HG03159 (cell line): ENCODE measurements around the gene DACH1.
"Not testable (repeated sequence)": the region's sequence is repeated elsewhere in the genome, so short reads cannot be mapped to it uniquely, and the experiment has no call there.

ENCODE experiments used
- ATAC-seq: cut with Tn5 transposase; IDR thresholded peaks from one replicate; pipeline ENCODE4 v1.9.1; 2021; ENCODE audit warnings: mild to moderate bottlenecking, moderate library complexity; ENCODE audit not compliant: unreplicated experiment

The DACH1 gene

GRCh38 chr13:71867131-71867814 lies at the start of gene DACH1:
Gene DACH1 (minus strand): TSS chr13:71867204.
- ATAC-seq: peak; percentile 40

- no peak for ATAC-seq
These were observed 46.7 kb upstream of the DACH1 start for GRCh38 chr13:71913717-71914116.

GRCh38 chr13:71912524-71912923 lies 45.5 kb upstream of the DACH1 start:
- no peak for ATAC-seq

GRCh38 chr13:71906448-71906847 lies 39.4 kb upstream of the DACH1 start:
- no peak for ATAC-seq

- no peak for ATAC-seq
These were observed 35.7 kb upstream of the DACH1 start for GRCh38 chr13:71902676-71903075.

- not testable (repeated sequence) for ATAC-seq
These were observed 26.5 kb upstream of the DACH1 start for GRCh38 chr13:71893506-71893905.

- no peak for ATAC-seq
These were observed 19.9 kb upstream of the DACH1 start for GRCh38 chr13:71886880-71887279.

GRCh38 chr13:71882120-71882519 lies 15.1 kb upstream of the DACH1 start:
- ATAC-seq: no peak

- no peak for ATAC-seq
These were observed 13.9 kb upstream of the DACH1 start for GRCh38 chr13:71880753-71881541.

GRCh38 chr13:71879808-71880344 lies 12.9 kb upstream of the DACH1 start:
- no peak for ATAC-seq

- ATAC-seq: peak; percentile 98
These were observed 12.1 kb upstream of the DACH1 start for GRCh38 chr13:71879129-71879535.

GRCh38 chr13:71877256-71877653 lies 10.3 kb upstream of the DACH1 start:
- ATAC-seq: no peak

GRCh38 chr13:71876648-71877255 lies 9.7 kb upstream of the DACH1 start:
- ATAC-seq: no peak

- no peak for ATAC-seq
These were observed 8.8 kb upstream of the DACH1 start for GRCh38 chr13:71875823-71876222.

GRCh38 chr13:71874458-71874857 lies 7.5 kb upstream of the DACH1 start:
- ATAC-seq: no peak

- no peak for ATAC-seq
These were observed 6.6 kb upstream of the DACH1 start for GRCh38 chr13:71873418-71874247.

- ATAC-seq: no peak
These were observed 4.8 kb upstream of the DACH1 start for GRCh38 chr13:71871844-71872243.

GRCh38 chr13:71871176-71871754 lies 4.3 kb upstream of the DACH1 start:
- no peak for ATAC-seq

GRCh38 chr13:71870100-71870499 lies 3.1 kb upstream of the DACH1 start:
- ATAC-seq: no peak

GRCh38 chr13:71869274-71869673 lies 2.3 kb upstream of the DACH1 start:
- no peak for ATAC-seq
